Pancreas (tissue), 10 donors: ENCODE data around the gene RARG. TPM values are rescaled to one million over a fixed set of nuclear protein-coding genes. Genes with fewer than 3 reads are reported as not detected.

ENCODE experiments used
- ATAC-seq, 4 donors: fragments of 200-7000 bp; cut with Tn5 transposase; one replicate each; pipeline versions ENCODE4 v1.8.0 to v1.9.1; 2020; ENCODE audit warnings: mild to moderate bottlenecking in 4 of 4, moderate library complexity in 4 of 4
- DNase-seq, 6 donors: peaks; one replicate each; pipeline ENCODE4 v3.0.0-alpha.2; 2020
- FAIRE-seq: peaks from 2 replicates; lab custom pipeline; 2012; peaks lifted over from hg19 to GRCh38; lab: Jason Lieb, UNC
- H3K27ac ChIP-seq, 4 donors: fragments of 200-600 bp; sonication (generic); 1 replicate in 3 of 4; 2 replicates in 1 of 4; pipeline versions ENCODE4 v1.5.0 to v1.8.0; 2020
- H3K27me3 ChIP-seq, 4 donors: fragments of 200-600 bp; one replicate each; pipeline ENCODE4 v1.8.0; 2021
- H3K36me3 ChIP-seq, 3 donors: fragments of 200-600 bp; sonication (generic) in 1 of 3; one replicate each; pipeline versions ENCODE4 v1.5.0 to v1.8.0; 2020 to 2021
- H3K4me1 ChIP-seq, 3 donors: fragments of 200-600 bp; one replicate each; pipeline ENCODE4 v1.8.0; 2021
- H3K4me3 ChIP-seq, 4 donors: fragments of 200-600 bp; sonication (generic) in 2 of 4; one replicate each; pipeline versions ENCODE4 v1.5.0 to v1.8.0; 2020 to 2021
- H3K9me3 ChIP-seq, 4 donors: fragments of 200-600 bp; one replicate each; pipeline ENCODE4 v1.8.0; 2021
- CTCF ChIP-seq, 4 donors: fragments of 200-600 bp; sonication (generic) in 3 of 4; IDR thresholded peaks; one replicate each; pipeline versions ENCODE4 v1.5.0 to v1.8.0; 2021; ENCODE audit warnings: antibody characterized with exemption in 4 of 4
- WGBS, 2 donors: extraction: QIAGEN DNeasy Blood & Tissue Kit; methylation state at CpG; one replicate each; pipeline ENCODE4 v1.1.7; 2013; 5-methylcytosine and 5-hydroxymethylcytosine counted together
- intact Hi-C, 3 donors: fragments of 100-400 bp; cut with DNase I; formaldehyde crosslinking; loops; one replicate each; pipeline versions ENCODE4 v1.11.1 to v1.14.2; 2022
- polyA plus RNA-seq, 2 donors: library from polyadenylated mRNA; stranded (reverse); fragments of 200-250 nt; gene quantifications; one replicate each; pipeline ENCODE4 v1.2.3, GENCODE V29; 2013
- total RNA-seq, 6 donors: library from RNA; stranded (reverse); fragmentation: NEBNext Ultra II Directional in 4 of 6; extraction: Animal tissue kit (Norgen Biotek cat#: 25700) in 4 of 6; gene quantifications; one replicate each; pipeline versions ENCODE4 v1.2.1 to v1.2.4, GENCODE V29; 2021 to 2023
- donor health status: healthy with polysubstance abuse.
- donor health status: DM: no; HTN: no; CAD: no; lungs with moderate emphysema.
- donor health status: DM: no; HTN: no; CAD: no.
- donor health status: control.
- donor health status: control.
- donor health status: Bipolar disorder and iron deficiency.
- donor health status: DM: yes; HTN: yes; CAD: no.
- donor health status: DM: no; HTN: no; CAD: no.
- donor health status: DM: no; HTN: no; CAD: no.
- donor health status: DM: yes; HTN: yes; CAD: no.

RARG gene
- total and polyA plus RNA-seq, 8 donors = 4.4 to 18.7 (median 8.7) TPM

- H3K27ac ChIP-seq = no peak overlapping the region
- no peak for TF ChIP-seq CTCF (IDR thresholded peaks at IDR 0.05)
- no peak overlapping the region for H3K4me3 ChIP-seq
- no peaks in the 10 kb centered on the region for H3K36me3 ChIP-seq
- FAIRE-seq (no peak), DNase-seq (no peak), ATAC-seq (no peak)
- no peaks in the 10 kb centered on the region for H3K9me3 ChIP-seq
- intact Hi-C loops = no loop called here
- no peaks in the 10 kb centered on the region for H3K27me3 ChIP-seq
- H3K4me1 ChIP-seq = peaks cover 0 to 8% (median 0%) of the 10 kb centered on the region in 3 donors
- WGBS, 2 donors = 88 to 89% methylated on average over 10 of the region's 10 CpGs
These were observed 6.2 kb downstream of the RARG start for GRCh38 chr12:53225635-53226424.

- FAIRE-seq (no peak), DNase-seq (no peak), ATAC-seq (no peak)
- Histone ChIP-seq H3K9me3 (no peaks in the 10 kb centered on the region), H3K4me1 (peaks cover 0 to 8% (median 0%) of the 10 kb centered on the region in 3 donors), H3K4me3 (no peak overlapping the region), H3K27me3 (no peaks in the 10 kb centered on the region), H3K27ac (no peak overlapping the region), H3K36me3 (no peaks in the 10 kb centered on the region)
- no peak for TF ChIP-seq CTCF (IDR thresholded peaks at IDR 0.05)
- intact Hi-C loops = no loop called here
- 81 to 84% methylated on average over 10 of the region's 10 CpGs for WGBS, 2 donors
These were observed 6.9 kb downstream of the RARG start for GRCh38 chr12:53224897-53225634.

GRCh38 chr12:53224061-53224896 is 7.7 kb downstream of the RARG start:
- intact Hi-C loops = no loop called here
- Histone ChIP-seq H3K4me3 (no peak overlapping the region), H3K9me3 (no peaks in the 10 kb centered on the region), H3K36me3 (no peaks in the 10 kb centered on the region), H3K4me1 (peaks cover 0 to 8% (median 5%) of the 10 kb centered on the region in 3 donors), H3K27me3 (no peaks in the 10 kb centered on the region), H3K27ac (peak overlapping the region in 2 of 4 donors; percentile 16 to 41)
- 68 to 71% methylated on average over 11 of the region's 11 CpGs for WGBS, 2 donors
- DNase-seq (peak in 1 of 6 donors; percentile 28), FAIRE-seq (no peak), ATAC-seq (no peak)
- no peak for TF ChIP-seq CTCF (IDR thresholded peaks at IDR 0.05)

- no peaks in the 10 kb centered on the region for H3K9me3 ChIP-seq
- ATAC-seq = no peak
- peak overlapping the region in 3 of 4 donors; percentile 16 to 51 (median 41) for H3K27ac ChIP-seq
- WGBS, 2 donors = 38 to 40% methylated on average over 15 to 16 of the region's 16 CpGs
- H3K36me3 ChIP-seq = no peaks in the 10 kb centered on the region
- no peak for FAIRE-seq
- DNase-seq = no peak
- TF ChIP-seq CTCF (IDR thresholded peaks at IDR 0.05) = no peak
- intact Hi-C loops = no loop called here
- H3K27me3 ChIP-seq = no peaks in the 10 kb centered on the region
- H3K4me1 ChIP-seq = peaks cover 0 to 8% (median 5%) of the 10 kb centered on the region in 3 donors
- H3K4me3 ChIP-seq = no peak overlapping the region
These were observed 8.5 kb downstream of the RARG start for GRCh38 chr12:53223389-53224060.
